Measurements from ENCODE around the gene AHSG.
"Not testable (repeated sequence)": the region's sequence is repeated elsewhere in the genome, so short reads cannot be mapped to it uniquely, and the experiment has no call there.

Gene AHSG

GRCh38 chr3:186614597-186615483 is 2.0 kb downstream of the AHSG start:
- DNase-seq (ENCODE audit: low read depth), result no peak
- no peak overlapping the region for H3K4me3 ChIP-seq (ENCODE audit: low read depth, low read length)

- DNase-seq (ENCODE audit: low read depth), result no peak
These were observed 3.4 kb downstream of the AHSG start for GRCh38 chr3:186616299-186616617.

GRCh38 chr3:186617036-186617946 is 4.4 kb downstream of the AHSG start:
- DNase-seq (ENCODE audit: low read depth), result peak; percentile 83
- H3K4me3 ChIP-seq (ENCODE audit: low read depth, low read length), result peak overlapping the region; percentile 28

More at GRCh38 chr3:186616299-186616617, 3.4 kb downstream of the AHSG start:
- H3K4me3 ChIP-seq (ENCODE audit: low read depth, low read length), result no peak overlapping the region

GRCh38 chr3:186618318-186618938 is 5.6 kb downstream of the AHSG start:
- H3K4me3 ChIP-seq (ENCODE audit: low read depth, low read length), result no peak overlapping the region
- no peak for DNase-seq (ENCODE audit: low read depth)

GRCh38 chr3:186619787-186620212 is 6.9 kb downstream of the AHSG start:
- DNase-seq (ENCODE audit: low read depth), result no peak
- no peak overlapping the region for H3K4me3 ChIP-seq (ENCODE audit: low read depth, low read length)

GRCh38 chr3:186620213-186621092 is 7.6 kb downstream of the AHSG start:
- H3K4me3 ChIP-seq (ENCODE audit: low read depth, low read length), result no peak overlapping the region
- no peak for DNase-seq (ENCODE audit: low read depth)

GRCh38 chr3:186621894-186622650 is 9.2 kb downstream of the AHSG start:
- no peak for DNase-seq (ENCODE audit: low read depth)
- no peak overlapping the region for H3K4me3 ChIP-seq (ENCODE audit: low read depth, low read length)

- no peak overlapping the region for H3K4me3 ChIP-seq (ENCODE audit: low read depth, low read length)
- no peak for DNase-seq (ENCODE audit: low read depth)
These were observed 9.9 kb downstream of the AHSG start for GRCh38 chr3:186622651-186623310.

- DNase-seq (ENCODE audit: low read depth), result no peak
- H3K4me3 ChIP-seq (ENCODE audit: low read depth, low read length), result no peak overlapping the region
These were observed 11.7 kb downstream of the AHSG start for GRCh38 chr3:186624598-186624997.

GRCh38 chr3:186625600-186626042 is 12.8 kb downstream of the AHSG start:
- no peak for DNase-seq (ENCODE audit: low read depth)
- no peak overlapping the region for H3K4me3 ChIP-seq (ENCODE audit: low read depth, low read length)

GRCh38 chr3:186626254-186626847 is 13.5 kb downstream of the AHSG start:
- H3K4me3 ChIP-seq (ENCODE audit: low read depth, low read length), result no peak overlapping the region
- no peak for DNase-seq (ENCODE audit: low read depth)

GRCh38 chr3:186627852-186628414 is 15.1 kb downstream of the AHSG start:
- no peak for DNase-seq (ENCODE audit: low read depth)

GRCh38 chr3:186628756-186629155 is 15.9 kb downstream of the AHSG start:
- no peak overlapping the region for H3K4me3 ChIP-seq (ENCODE audit: low read depth, low read length)
- DNase-seq (ENCODE audit: low read depth), result no peak

More at GRCh38 chr3:186627852-186628414, 15.1 kb downstream of the AHSG start:
- no peak overlapping the region for H3K4me3 ChIP-seq (ENCODE audit: low read depth, low read length)

GRCh38 chr3:186630950-186631641 is 18.2 kb downstream of the AHSG start:
- DNase-seq (ENCODE audit: low read depth), result no peak
- H3K4me3 ChIP-seq (ENCODE audit: low read depth, low read length), result no peak overlapping the region

- H3K4me3 ChIP-seq (ENCODE audit: low read depth, low read length), result no peak overlapping the region
These were observed 20.6 kb downstream of the AHSG start for GRCh38 chr3:186633481-186633880.

GRCh38 chr3:186634207-186634606 is 21.3 kb downstream of the AHSG start:
- DNase-seq (ENCODE audit: low read depth), result not testable (repeated sequence)

More at GRCh38 chr3:186633481-186633880, 20.6 kb downstream of the AHSG start:
- no peak for DNase-seq (ENCODE audit: low read depth)

More at GRCh38 chr3:186634207-186634606, 21.3 kb downstream of the AHSG start:
- H3K4me3 ChIP-seq (ENCODE audit: low read depth, low read length), result not testable (repeated sequence)
